Measurements from ENCODE around the gene ATP6V0E2. TPM values are rescaled to one million over a fixed set of nuclear protein-coding genes. Genes with fewer than 3 reads are reported as not detected.
A peak's percentile ranks its signal among the peaks of the same experiment; 100 is the strongest.

ATP6V0E2 gene
- total and polyA plus RNA-seq, 12 donors, result 27.5 to 119 (median 88.4) TPM

- ATAC-seq (no peak), DNase-seq (no peak)
- H3K4me1 ChIP-seq, result peaks cover 0 to 49% (median 17%) of the 10 kb centered on the region in 9 donors
- H3K9me3 ChIP-seq, result no peaks in the 10 kb centered on the region
- H3K36me3 ChIP-seq, result peaks cover 0 to 71% (median 41%) of the 10 kb centered on the region in 9 donors
- peak overlapping the region in 1 of 10 donors; percentile 72 for H3K27ac ChIP-seq
- no peaks in the 10 kb centered on the region for H3K27me3 ChIP-seq
- TF ChIP-seq, protein P1, sequence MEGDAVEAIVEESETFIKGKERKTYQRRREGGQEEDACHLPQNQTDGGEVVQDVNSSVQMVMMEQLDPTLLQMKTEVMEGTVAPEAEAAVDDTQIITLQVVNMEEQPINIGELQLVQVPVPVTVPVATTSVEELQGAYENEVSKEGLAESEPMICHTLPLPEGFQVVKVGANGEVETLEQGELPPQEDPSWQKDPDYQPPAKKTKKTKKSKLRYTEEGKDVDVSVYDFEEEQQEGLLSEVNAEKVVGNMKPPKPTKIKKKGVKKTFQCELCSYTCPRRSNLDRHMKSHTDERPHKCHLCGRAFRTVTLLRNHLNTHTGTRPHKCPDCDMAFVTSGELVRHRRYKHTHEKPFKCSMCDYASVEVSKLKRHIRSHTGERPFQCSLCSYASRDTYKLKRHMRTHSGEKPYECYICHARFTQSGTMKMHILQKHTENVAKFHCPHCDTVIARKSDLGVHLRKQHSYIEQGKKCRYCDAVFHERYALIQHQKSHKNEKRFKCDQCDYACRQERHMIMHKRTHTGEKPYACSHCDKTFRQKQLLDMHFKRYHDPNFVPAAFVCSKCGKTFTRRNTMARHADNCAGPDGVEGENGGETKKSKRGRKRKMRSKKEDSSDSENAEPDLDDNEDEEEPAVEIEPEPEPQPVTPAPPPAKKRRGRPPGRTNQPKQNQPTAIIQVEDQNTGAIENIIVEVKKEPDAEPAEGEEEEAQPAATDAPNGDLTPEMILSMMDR (IDR thresholded peaks at IDR 0.05), result no peak
- WGBS, 2 donors, result 91 to 92% methylated on average over 12 of the region's 12 CpGs
- intact Hi-C loops (cut with DNase I), result no loop called here
- no peak overlapping the region for H3K4me3 ChIP-seq
Measured at GRCh38 chr7:149864751-149865150, 9.0 kb upstream of the ATP6V0E2 start.

DNA sequence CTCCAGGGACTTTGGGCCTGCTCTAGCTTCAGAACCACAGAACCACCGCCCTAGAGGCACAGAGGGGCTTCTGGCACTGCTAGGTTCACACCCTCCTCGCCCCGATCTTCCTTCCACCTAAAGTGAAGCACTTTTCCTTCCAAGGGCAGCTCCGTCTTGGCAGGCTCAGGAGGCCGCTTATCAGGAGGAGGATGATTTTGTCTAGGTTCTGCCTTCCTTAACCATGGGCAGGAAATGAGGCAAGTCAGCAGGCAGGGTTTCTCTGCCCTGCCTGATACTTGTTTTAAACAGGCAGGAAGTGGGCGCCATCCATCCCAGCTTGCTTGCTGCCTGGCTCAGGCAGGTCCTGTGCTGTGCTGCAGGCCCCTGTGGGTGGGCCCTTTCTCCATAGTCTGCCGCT, 8.3 kb upstream of the ATP6V0E2 start:
- DNase-seq (no peak), ATAC-seq (no peak)
- H3K4me1 ChIP-seq, result peaks cover 0 to 55% (median 17%) of the 10 kb centered on the region in 9 donors
- TF ChIP-seq, protein P1 (IDR thresholded peaks at IDR 0.05), result no peak
- H3K27ac ChIP-seq, result peak overlapping the region in 1 of 10 donors; percentile 72
- H3K27me3 ChIP-seq, result no peaks in the 10 kb centered on the region
- WGBS, 2 donors, result 78 to 81% methylated on average over 6 to 7 of the region's 7 CpGs
- no peaks in the 10 kb centered on the region for H3K9me3 ChIP-seq
- no peak overlapping the region for H3K4me3 ChIP-seq
- H3K36me3 ChIP-seq, result peaks cover 0 to 70% (median 35%) of the 10 kb centered on the region in 9 donors
- intact Hi-C loops (cut with DNase I), result no loop called here

- WGBS, 2 donors, result 87% methylated on average over 16 of the region's 16 CpGs
- intact Hi-C loops (cut with DNase I), result no loop called here
- ATAC-seq (no peak), DNase-seq (no peak)
- TF ChIP-seq, protein P1 (IDR thresholded peaks at IDR 0.05), result no peak
- peaks cover 0 to 63% (median 17%) of the 10 kb centered on the region in 9 donors for H3K4me1 ChIP-seq
- H3K4me3 ChIP-seq, result no peak overlapping the region
- no peaks in the 10 kb centered on the region for H3K27me3 ChIP-seq
- H3K27ac ChIP-seq, result peak overlapping the region in 1 of 10 donors; percentile 72
- no peaks in the 10 kb centered on the region for H3K9me3 ChIP-seq
- peaks cover 0 to 61% (median 26%) of the 10 kb centered on the region in 9 donors for H3K36me3 ChIP-seq
Measured at GRCh38 chr7:149866139-149866778, 7.5 kb upstream of the ATP6V0E2 start.

DNA sequence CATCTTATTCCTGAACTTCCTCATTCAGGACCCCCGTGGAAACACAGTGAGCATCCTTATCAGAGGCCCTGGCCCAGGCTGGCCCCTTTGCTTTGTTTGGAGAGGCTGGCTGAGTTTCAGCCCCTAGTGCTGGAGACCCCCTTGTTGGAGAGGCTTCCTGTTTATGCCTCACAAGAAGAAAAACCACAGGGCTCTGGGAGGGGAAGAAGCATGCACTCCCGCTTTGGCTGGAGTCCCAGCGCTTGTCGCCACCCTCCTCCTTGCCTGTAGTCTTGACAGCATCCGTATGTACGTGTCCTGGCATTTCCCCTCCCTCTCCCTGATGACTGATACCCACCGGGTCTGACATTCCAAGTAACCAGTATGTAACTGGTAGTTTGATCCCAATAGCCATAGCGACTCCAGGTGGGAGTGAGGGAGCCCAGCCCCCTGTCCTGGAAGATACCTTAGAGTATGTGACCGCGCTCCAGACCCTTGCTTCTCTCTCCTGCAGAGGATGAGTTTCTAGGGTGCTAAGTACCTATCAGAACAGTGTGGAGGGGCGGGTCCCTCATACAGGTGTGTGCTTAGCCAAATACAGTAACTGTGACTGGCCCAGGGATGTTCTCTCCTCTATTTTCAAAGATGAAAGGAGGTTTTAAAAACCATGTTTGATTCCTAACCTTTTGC, 6.9 kb upstream of the ATP6V0E2 start:
- peak overlapping the region in 1 of 10 donors; percentile 72 for H3K27ac ChIP-seq
- H3K27me3 ChIP-seq, result no peaks in the 10 kb centered on the region
- H3K36me3 ChIP-seq, result peaks cover 0 to 55% (median 22%) of the 10 kb centered on the region in 9 donors
- H3K9me3 ChIP-seq, result no peaks in the 10 kb centered on the region
- ATAC-seq, result peak in 2 of 8 donors; percentile 21 to 27
- H3K4me3 ChIP-seq, result no peak overlapping the region
- WGBS, 2 donors, result 32 to 41% methylated on average over 11 of the region's 11 CpGs
- TF ChIP-seq, protein P1 (IDR thresholded peaks at IDR 0.05), result no peak
- intact Hi-C loops (cut with DNase I), result no loop called here
- H3K4me1 ChIP-seq, result peaks cover 0 to 69% (median 17%) of the 10 kb centered on the region in 9 donors
- peak in 1 of 2 donors; percentile 52 for DNase-seq
